Measurements from ENCODE around the gene RFTN1.

Gene RFTN1

DNA sequence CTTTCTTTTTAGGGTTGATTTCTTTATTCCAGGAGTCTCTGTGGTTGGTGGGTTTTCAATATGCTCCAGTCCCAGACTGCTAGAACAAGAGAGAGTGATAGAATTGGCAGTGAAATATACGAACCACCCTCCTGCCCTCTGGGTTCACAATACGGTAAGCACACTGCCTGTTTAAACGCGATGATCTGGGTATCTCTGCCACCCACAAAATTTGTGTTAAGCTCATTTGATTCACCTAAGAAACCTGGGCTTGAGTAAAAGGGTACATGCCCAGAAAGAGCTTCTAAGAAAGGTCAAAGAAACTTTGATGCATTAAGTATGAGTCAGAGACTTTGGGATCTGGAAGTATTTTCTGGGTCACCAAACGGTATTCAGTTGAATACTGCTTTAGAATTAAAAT is 218.7 kb downstream of the RFTN1 start:
- TF ChIP-seq, protein P1, sequence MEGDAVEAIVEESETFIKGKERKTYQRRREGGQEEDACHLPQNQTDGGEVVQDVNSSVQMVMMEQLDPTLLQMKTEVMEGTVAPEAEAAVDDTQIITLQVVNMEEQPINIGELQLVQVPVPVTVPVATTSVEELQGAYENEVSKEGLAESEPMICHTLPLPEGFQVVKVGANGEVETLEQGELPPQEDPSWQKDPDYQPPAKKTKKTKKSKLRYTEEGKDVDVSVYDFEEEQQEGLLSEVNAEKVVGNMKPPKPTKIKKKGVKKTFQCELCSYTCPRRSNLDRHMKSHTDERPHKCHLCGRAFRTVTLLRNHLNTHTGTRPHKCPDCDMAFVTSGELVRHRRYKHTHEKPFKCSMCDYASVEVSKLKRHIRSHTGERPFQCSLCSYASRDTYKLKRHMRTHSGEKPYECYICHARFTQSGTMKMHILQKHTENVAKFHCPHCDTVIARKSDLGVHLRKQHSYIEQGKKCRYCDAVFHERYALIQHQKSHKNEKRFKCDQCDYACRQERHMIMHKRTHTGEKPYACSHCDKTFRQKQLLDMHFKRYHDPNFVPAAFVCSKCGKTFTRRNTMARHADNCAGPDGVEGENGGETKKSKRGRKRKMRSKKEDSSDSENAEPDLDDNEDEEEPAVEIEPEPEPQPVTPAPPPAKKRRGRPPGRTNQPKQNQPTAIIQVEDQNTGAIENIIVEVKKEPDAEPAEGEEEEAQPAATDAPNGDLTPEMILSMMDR (IDR thresholded peaks at IDR 0.05; ENCODE audit: control insufficient read depth, insufficient read depth, low read depth, low read length, missing control alignments) = no peak
- no peak for DNase-seq (ENCODE audit: low read depth)
- no peak overlapping the region for H3K4me3 ChIP-seq (ENCODE audit: control insufficient read depth, low read depth, low read length)

DNA sequence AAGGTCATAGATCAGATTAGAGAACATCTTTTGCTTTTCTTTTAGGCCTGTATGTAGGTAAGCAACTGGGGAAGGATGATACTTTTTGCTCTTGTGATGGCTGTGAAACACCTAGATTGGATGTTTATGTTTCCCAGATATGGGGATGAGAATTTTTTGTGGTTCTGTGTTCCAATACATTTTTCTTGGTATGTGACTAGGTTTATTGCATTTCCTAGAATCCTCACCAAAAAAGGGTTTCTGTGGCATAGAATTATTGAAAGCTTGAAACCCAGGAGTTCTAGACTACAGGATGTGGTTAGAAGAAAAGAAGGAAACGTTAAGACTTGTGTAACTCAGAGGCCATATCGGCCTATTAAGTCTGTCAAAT is 222.7 kb downstream of the RFTN1 start:
- H3K4me3 ChIP-seq (ENCODE audit: control insufficient read depth, low read depth, low read length) = no peak overlapping the region
- no peak for DNase-seq (ENCODE audit: low read depth)
- TF ChIP-seq, protein P1 (IDR thresholded peaks at IDR 0.05; ENCODE audit: control insufficient read depth, insufficient read depth, low read depth, low read length, missing control alignments) = no peak

- DNase-seq (ENCODE audit: low read depth) = no peak
- TF ChIP-seq, protein P1 (IDR thresholded peaks at IDR 0.05; ENCODE audit: control insufficient read depth, insufficient read depth, low read depth, low read length, missing control alignments) = peak; percentile 82
- no peak overlapping the region for H3K4me3 ChIP-seq (ENCODE audit: control insufficient read depth, low read depth, low read length)
These were observed 223.3 kb downstream of the RFTN1 start for GRCh38 chr3:16290007-16290826.

DNA sequence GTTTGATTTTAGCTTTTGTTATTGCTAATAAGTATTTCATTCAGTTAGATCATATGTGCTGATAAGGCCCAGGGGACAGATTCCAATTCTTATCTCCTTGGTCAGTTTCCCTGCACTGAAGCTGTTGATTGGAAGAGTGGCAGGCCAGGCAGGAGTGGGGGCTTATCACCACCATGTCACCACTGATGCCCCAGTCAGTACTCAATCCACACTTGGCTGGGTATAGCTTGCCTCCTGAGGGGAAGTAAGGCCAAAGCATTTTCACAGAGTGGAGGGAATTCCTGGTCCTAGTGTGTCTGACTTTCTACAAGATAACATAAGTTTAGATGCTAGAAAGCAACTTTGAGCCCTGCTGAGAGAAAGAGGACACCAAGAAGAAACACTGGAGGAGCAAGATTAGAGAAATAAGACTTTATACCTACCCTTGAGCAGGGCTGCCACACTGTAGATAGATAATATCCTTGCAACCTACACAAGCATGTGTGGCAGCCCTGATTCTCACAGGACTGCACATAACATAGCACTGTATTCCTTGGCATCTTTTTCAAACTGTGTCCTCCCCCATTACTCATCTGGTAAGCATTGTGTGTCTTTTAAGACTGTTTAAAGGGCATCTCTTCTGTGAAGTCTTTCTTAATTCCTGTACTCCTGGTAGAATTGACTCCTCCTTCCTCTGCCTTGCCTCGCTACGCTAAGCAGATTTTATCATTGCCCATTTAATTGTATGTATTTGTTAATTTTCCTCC is 224.2 kb downstream of the RFTN1 start:
- TF ChIP-seq, protein P1 (IDR thresholded peaks at IDR 0.05; ENCODE audit: control insufficient read depth, insufficient read depth, low read depth, low read length, missing control alignments) = no peak
- DNase-seq (ENCODE audit: low read depth) = no peak
- H3K4me3 ChIP-seq (ENCODE audit: control insufficient read depth, low read depth, low read length) = no peak overlapping the region

DNA sequence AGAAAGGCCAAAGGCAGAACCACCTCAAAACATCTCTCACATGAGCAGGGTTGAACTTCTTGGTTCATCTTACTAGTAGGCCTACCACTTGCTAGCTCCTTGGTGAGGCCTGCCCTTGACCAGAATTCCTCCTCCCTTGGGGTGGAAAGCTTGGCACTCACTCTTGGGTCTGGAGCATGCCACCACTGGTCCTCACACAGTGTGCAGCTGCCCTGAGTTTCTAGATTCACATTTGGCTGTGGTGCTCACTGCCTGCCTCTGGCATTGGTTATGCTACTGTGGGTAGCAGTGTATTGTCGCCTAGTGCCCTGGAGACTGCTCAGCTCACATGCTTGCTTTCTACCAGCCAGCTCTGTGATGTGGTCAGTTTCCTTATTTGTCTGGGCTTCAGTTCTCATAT is 224.8 kb downstream of the RFTN1 start:
- no peak for DNase-seq (ENCODE audit: low read depth)
- H3K4me3 ChIP-seq (ENCODE audit: control insufficient read depth, low read depth, low read length) = no peak overlapping the region
- TF ChIP-seq, protein P1 (IDR thresholded peaks at IDR 0.05; ENCODE audit: control insufficient read depth, insufficient read depth, low read depth, low read length, missing control alignments) = no peak

DNA sequence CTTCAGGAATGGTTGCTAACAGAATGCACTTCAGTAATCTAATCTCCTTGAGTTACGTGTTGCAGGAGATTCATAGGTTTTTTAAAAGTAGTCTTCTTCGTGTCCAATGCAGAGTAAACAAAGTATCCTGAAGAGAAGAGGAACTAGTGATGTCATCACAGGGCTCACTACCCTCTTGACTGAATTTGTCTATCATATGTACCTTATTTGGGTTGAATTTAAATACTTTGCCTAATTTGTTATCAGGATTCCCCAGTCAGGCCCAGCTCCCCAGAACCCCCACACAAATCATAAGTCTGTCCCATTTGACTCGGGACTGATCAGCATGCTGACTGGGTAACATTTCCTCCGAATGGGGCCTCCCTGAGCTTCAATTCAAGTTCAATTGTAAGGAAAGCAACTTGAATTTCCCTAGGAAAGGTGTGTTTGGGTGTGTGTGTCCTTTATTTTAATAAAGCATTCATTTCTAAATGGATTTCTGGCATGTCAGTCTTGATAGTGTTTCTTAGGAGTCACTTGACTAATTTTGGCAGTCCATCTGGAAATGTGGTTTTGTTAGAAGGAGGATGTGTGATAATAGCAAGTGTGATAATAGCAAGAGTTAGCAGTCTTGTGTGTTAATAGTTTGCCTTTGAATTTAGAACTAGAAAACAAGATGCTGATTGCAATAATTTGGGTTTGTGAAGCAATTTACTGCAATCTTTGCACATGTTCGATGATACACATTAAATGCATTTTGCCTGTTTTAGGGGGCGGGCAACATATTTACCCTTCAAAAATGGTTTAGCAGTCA is 226.6 kb downstream of the RFTN1 start:
- TF ChIP-seq, protein P1 (IDR thresholded peaks at IDR 0.05; ENCODE audit: control insufficient read depth, insufficient read depth, low read depth, low read length, missing control alignments) = no peak
- H3K4me3 ChIP-seq (ENCODE audit: control insufficient read depth, low read depth, low read length) = no peak overlapping the region
- DNase-seq (ENCODE audit: low read depth) = no peak

Measured in AG09309 (cell line).